Body of pancreas (tissue), 4 donors: ENCODE results near the gene HNRNPA3.

Experiments
- POLR2A ChIP-seq, 3 donors: fragments of 450-650 bp; IDR thresholded peaks; one replicate each; pipeline ENCODE4 v1.6.1; 2016; ENCODE audit warnings: antibody characterized with exemption in 3 of 3, mild to moderate bottlenecking in 2 of 3
- TF ChIP-seq, protein P1 (sequence below), 7 experiments: fragments of 450-650 bp in 4 of 7; fragments of 200-600 bp in 3 of 7; sonication (generic) in 3 of 7; IDR thresholded peaks; one replicate each; pipeline ENCODE4 v1.5.1; 2016 to 2019; ENCODE audit warnings: antibody characterized with exemption in 7 of 7

DNA sequence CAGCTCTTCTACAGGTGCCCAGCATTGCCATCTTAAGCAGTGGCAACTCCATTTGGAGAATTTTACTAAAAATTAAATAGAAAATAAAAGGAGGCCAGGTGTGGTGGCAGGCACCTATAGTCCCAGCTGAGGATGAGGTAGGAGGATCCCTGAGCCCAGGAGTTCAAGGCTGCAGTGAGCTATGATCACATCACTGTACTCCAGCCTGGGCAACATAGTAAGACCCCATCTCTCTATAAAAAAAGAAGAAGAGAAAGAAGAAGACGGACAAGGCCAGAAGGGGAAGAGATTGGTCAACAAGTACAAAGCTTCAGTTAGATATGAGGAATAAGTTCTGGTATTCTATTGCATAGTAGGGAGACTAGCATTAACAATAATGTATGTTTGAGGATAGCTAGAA lies 21.7 kb upstream of the HNRNPA3 start:
- TF ChIP-seq, protein P1, sequence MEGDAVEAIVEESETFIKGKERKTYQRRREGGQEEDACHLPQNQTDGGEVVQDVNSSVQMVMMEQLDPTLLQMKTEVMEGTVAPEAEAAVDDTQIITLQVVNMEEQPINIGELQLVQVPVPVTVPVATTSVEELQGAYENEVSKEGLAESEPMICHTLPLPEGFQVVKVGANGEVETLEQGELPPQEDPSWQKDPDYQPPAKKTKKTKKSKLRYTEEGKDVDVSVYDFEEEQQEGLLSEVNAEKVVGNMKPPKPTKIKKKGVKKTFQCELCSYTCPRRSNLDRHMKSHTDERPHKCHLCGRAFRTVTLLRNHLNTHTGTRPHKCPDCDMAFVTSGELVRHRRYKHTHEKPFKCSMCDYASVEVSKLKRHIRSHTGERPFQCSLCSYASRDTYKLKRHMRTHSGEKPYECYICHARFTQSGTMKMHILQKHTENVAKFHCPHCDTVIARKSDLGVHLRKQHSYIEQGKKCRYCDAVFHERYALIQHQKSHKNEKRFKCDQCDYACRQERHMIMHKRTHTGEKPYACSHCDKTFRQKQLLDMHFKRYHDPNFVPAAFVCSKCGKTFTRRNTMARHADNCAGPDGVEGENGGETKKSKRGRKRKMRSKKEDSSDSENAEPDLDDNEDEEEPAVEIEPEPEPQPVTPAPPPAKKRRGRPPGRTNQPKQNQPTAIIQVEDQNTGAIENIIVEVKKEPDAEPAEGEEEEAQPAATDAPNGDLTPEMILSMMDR (IDR thresholded peaks at IDR 0.05), result no peak
- TF ChIP-seq POLR2A (IDR thresholded peaks at IDR 0.05), result no peak
